SU-DHL-6 (cell line): ENCODE measurements around the gene BSG.

Experiments
- EZH2phosphoT487 ChIP-seq: fragments of 200-600 bp; sonication (generic), shearing (Covaris generic); conservative IDR thresholded peaks from 2 replicates; pipeline ENCODE4 v1.6.1; 2018; ENCODE audit warnings: mild to moderate bottlenecking, antibody characterized with exemption, low read length, moderate library complexity, mixed read lengths
- TF ChIP-seq, protein P1 (sequence below): fragments of 200-600 bp; sonication (generic); IDR thresholded peaks from one replicate; pipeline ENCODE4 v1.5.1; 2017; ENCODE audit warnings: antibody characterized with exemption, mild to moderate bottlenecking, low read length, moderate library complexity; ENCODE audit not compliant: insufficient read depth, poor library complexity, severe bottlenecking

DNA sequence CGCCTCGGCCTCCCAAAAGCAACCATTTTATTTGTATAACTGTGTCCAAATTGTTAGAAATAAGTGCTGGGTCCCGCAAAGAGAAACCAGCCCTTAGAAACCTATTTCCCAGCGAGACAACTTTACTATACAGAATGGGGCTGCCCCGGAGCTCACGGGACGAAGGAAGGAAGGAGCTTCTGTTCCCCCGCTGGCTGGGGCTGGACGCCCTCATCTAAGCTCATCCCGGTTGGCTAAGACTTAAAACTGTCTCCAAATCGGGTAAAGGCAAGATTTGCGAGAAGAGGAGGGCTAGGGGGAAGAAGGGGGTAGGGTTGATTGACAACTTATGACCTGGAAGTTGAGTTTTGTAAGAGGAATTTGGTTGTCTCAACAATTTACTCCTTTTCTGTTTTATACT, 12.3 kb upstream of the BSG start:
- TF ChIP-seq, protein P1, sequence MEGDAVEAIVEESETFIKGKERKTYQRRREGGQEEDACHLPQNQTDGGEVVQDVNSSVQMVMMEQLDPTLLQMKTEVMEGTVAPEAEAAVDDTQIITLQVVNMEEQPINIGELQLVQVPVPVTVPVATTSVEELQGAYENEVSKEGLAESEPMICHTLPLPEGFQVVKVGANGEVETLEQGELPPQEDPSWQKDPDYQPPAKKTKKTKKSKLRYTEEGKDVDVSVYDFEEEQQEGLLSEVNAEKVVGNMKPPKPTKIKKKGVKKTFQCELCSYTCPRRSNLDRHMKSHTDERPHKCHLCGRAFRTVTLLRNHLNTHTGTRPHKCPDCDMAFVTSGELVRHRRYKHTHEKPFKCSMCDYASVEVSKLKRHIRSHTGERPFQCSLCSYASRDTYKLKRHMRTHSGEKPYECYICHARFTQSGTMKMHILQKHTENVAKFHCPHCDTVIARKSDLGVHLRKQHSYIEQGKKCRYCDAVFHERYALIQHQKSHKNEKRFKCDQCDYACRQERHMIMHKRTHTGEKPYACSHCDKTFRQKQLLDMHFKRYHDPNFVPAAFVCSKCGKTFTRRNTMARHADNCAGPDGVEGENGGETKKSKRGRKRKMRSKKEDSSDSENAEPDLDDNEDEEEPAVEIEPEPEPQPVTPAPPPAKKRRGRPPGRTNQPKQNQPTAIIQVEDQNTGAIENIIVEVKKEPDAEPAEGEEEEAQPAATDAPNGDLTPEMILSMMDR, result no peak
- TF ChIP-seq EZH2phosphoT487, result no peak
